GM23338 (cell line): ENCODE results near the gene CPAMD8. TPM values are rescaled to one million over a fixed set of nuclear protein-coding genes. Genes with fewer than 3 reads are reported as not detected.

Source experiments
- ATAC-seq: fragments of 200-7000 bp; cut with Tn5 transposase; 3 replicates; pipeline ENCODE4 v1.9.1; 2020
- DNase-seq: peaks from one replicate; pipeline ENCODE4 v3.0.0-alpha.2; 2015; ENCODE audit warnings: low spot score
- H2AFZ ChIP-seq: fragments of 200-600 bp; sonication (generic); 2 replicates; pipeline ENCODE4 v1.8.0; 2016; ENCODE audit warnings: antibody characterized with exemption, mild to moderate bottlenecking, moderate library complexity
- H3F3A ChIP-seq: fragments of 200-600 bp; sonication (generic); replicated peaks from 2 replicates; pipeline ENCODE4 v1.8.0; 2017; ENCODE audit warnings: antibody characterized with exemption, mixed run types, low read depth
- H3K27ac ChIP-seq: fragments of 200-600 bp; sonication (generic); 2 replicates; pipeline ENCODE4 v1.6.1; 2016; ENCODE audit warnings: low read depth
- H3K27me3 ChIP-seq: fragments of 200-600 bp; sonication (generic); 2 replicates; pipeline ENCODE4 v1.8.0; 2016; ENCODE audit warnings: mild to moderate bottlenecking, mixed run types, moderate library complexity; ENCODE audit not compliant: insufficient read depth
- H3K36me3 ChIP-seq: fragments of 200-600 bp; sonication (generic); 2 replicates; pipeline ENCODE4 v1.8.0; 2016; ENCODE audit warnings: mild to moderate bottlenecking; ENCODE audit not compliant: insufficient read depth
- H3K4me1 ChIP-seq: fragments of 200-600 bp; sonication (generic); 2 replicates; pipeline ENCODE4 v1.8.0; 2016; ENCODE audit warnings: mild to moderate bottlenecking, moderate library complexity; ENCODE audit not compliant: insufficient read depth
- H3K4me2 ChIP-seq: fragments of 200-600 bp; sonication (generic); 2 replicates; pipeline ENCODE4 v1.7.1; 2017; ENCODE audit warnings: mixed run types
- H3K4me3 ChIP-seq: fragments of 200-600 bp; sonication (generic); 2 replicates; pipeline ENCODE4 v1.6.1; 2016; ENCODE audit warnings: mixed run types
- H3K79me2 ChIP-seq: fragments of 200-600 bp; sonication (generic); replicated peaks from 2 replicates; pipeline ENCODE4 v1.8.0; 2017; ENCODE audit warnings: mild to moderate bottlenecking; ENCODE audit not compliant: insufficient read depth
- H3K9me2 ChIP-seq: fragments of 200-600 bp; sonication (generic); 2 replicates; pipeline ENCODE4 v1.8.0; 2017; ENCODE audit not compliant: insufficient read depth
- H4K20me1 ChIP-seq: fragments of 200-600 bp; sonication (generic); replicated peaks from 2 replicates; pipeline ENCODE4 v1.8.0; 2017; ENCODE audit warnings: mild to moderate bottlenecking; ENCODE audit not compliant: insufficient read depth
- H3K27ac Mint-ChIP-seq: 2 replicates; pipeline ENCODE4 v1.8.0; 2020; ENCODE audit warnings: inconsistent platforms, mild to moderate bottlenecking, moderate library complexity, mixed read lengths
- H3K27me3 Mint-ChIP-seq: 3 replicates; pipeline ENCODE4 v1.8.0; 2022; ENCODE audit warnings: low read depth, mild to moderate bottlenecking, moderate library complexity, mixed read lengths, inconsistent platforms; ENCODE audit not compliant: insufficient read depth, poor library complexity
- H3K36me3 Mint-ChIP-seq: 3 replicates; pipeline ENCODE4 v1.8.0; 2021; ENCODE audit warnings: low read depth, mild to moderate bottlenecking, inconsistent platforms, moderate library complexity, mixed read lengths
- H3K4me1 Mint-ChIP-seq: 3 replicates; pipeline ENCODE4 v1.8.0; 2020; ENCODE audit warnings: mild to moderate bottlenecking, inconsistent platforms, mixed read lengths
- H3K4me3 Mint-ChIP-seq: 3 replicates; pipeline ENCODE4 v1.8.0; 2021; ENCODE audit warnings: moderate library complexity, mild to moderate bottlenecking, inconsistent platforms, mixed read lengths
- H3K9me3 Mint-ChIP-seq: 3 replicates; pipeline ENCODE4 v1.8.0; 2020; ENCODE audit warnings: moderate library complexity, mild to moderate bottlenecking, inconsistent platforms, mixed read lengths
- CREB1 ChIP-seq: fragments of 250-450 bp; sonication (Bioruptor Pico); IDR thresholded peaks from 2 replicates; pipeline ENCODE4 v1.5.0; 2020; ENCODE audit warnings: low read depth, mild to moderate bottlenecking, moderate library complexity
- CTCF ChIP-seq, 2 experiments: fragments of 200-600 bp in 1 of 2; sonication (generic) in 1 of 2; conservative IDR thresholded peaks; 2 replicates each; pipeline versions ENCODE4 v1.5.1 to v1.6.1; 2016 to 2017; ENCODE audit warnings: antibody characterized with exemption in 2 of 2, low read depth in 2 of 2, mild to moderate bottlenecking in 2 of 2, moderate library complexity in 1 of 2
- ETS1 ChIP-seq: IDR thresholded peaks from 2 replicates; pipeline ENCODE4 v1.6.1; 2016; ENCODE audit warnings: antibody characterized with exemption
- EZH2 ChIP-seq: fragments of 200-600 bp; sonication (generic); IDR thresholded peaks from one replicate; pipeline ENCODE4 v1.8.0; 2017; ENCODE audit warnings: antibody characterized with exemption, mild to moderate bottlenecking, low read depth; ENCODE audit not compliant: unreplicated experiment
- EZH2phosphoT487 ChIP-seq: fragments of 200-600 bp; sonication (generic); IDR thresholded peaks from one replicate; pipeline ENCODE4 v1.8.1; 2018; ENCODE audit warnings: antibody characterized with exemption; ENCODE audit not compliant: unreplicated experiment
- JUNB ChIP-seq: IDR thresholded peaks from one replicate; pipeline ENCODE4 v1.6.1; 2016; ENCODE audit warnings: antibody characterized with exemption; ENCODE audit not compliant: unreplicated experiment
- NANOG ChIP-seq: IDR thresholded peaks from 2 replicates; pipeline ENCODE4 v1.6.1; 2016; ENCODE audit warnings: antibody characterized with exemption, borderline replicate concordance
- POLR2AphosphoS5 ChIP-seq: IDR thresholded peaks from 2 replicates; pipeline ENCODE4 v1.6.1; 2016; ENCODE audit warnings: antibody characterized with exemption, low read depth
- REST ChIP-seq: IDR thresholded peaks from one replicate; pipeline ENCODE4 v1.6.1; 2018; ENCODE audit warnings: antibody characterized with exemption; ENCODE audit not compliant: unreplicated experiment
- STAT1 ChIP-seq: IDR thresholded peaks from one replicate; pipeline ENCODE4 v1.6.1; 2016; ENCODE audit warnings: antibody characterized with exemption; ENCODE audit not compliant: unreplicated experiment
- ZNF114 ChIP-seq: fragments of 250-450 bp; sonication (Bioruptor Pico); IDR thresholded peaks from 2 replicates; pipeline ENCODE4 v1.5.0; 2020; ENCODE audit warnings: mild to moderate bottlenecking, moderate library complexity
- ZNF331 ChIP-seq: fragments of 250-450 bp; sonication (Bioruptor Pico); IDR thresholded peaks from 2 replicates; pipeline ENCODE4 v1.5.0; 2020; ENCODE audit warnings: low read depth, mild to moderate bottlenecking, moderate library complexity
- ZNF462 ChIP-seq: fragments of 250-450 bp; sonication (Bioruptor Pico); IDR thresholded peaks from 2 replicates; pipeline ENCODE4 v1.5.0; 2020; ENCODE audit warnings: mild to moderate bottlenecking, moderate library complexity
- polyA plus RNA-seq: library from polyadenylated mRNA; unstranded; fragments of >200 nt; fragmentation: Nextera tagmentation; extraction: Ambion mirVana; gene quantifications from 2 replicates; pipeline ENCODE4 v1.2.1, GENCODE V29; 2016
- total RNA-seq: library from RNA; depleted of rRNA; stranded (reverse); fragments of >200 nt; shearing (Covaris generic); gene quantifications from 2 replicates; pipeline ENCODE4 v1.2.3, GENCODE V29; 2014

CPAMD8 gene
- total and polyA plus RNA-seq, 2 experiments from 2014 or later = 4.4 to 11.8 TPM

GRCh38 chr19:16893686-16893989 lies 133.0 kb downstream of the CPAMD8 start:
- peaks cover 18% of the 10 kb centered on the region for H3K27me3 Mint-ChIP-seq
- no peaks in the 10 kb centered on the region for H3K9me3 Mint-ChIP-seq
- Histone ChIP-seq H3K27ac (no peak overlapping the region), H2AFZ (no peak overlapping the region), H3K27me3 (peaks cover 12% of the 10 kb centered on the region), H3K79me2 (no peaks in the 10 kb centered on the region), H3K4me1 (peaks cover 3% of the 10 kb centered on the region), H3F3A (no peaks in the 10 kb centered on the region), H3K4me3 (no peak overlapping the region), H3K4me2 (no peak overlapping the region), H3K9me2 (no peaks in the 10 kb centered on the region), H4K20me1 (no peaks in the 10 kb centered on the region), H3K36me3 (no peaks in the 10 kb centered on the region)
- no peak overlapping the region for H3K4me3 Mint-ChIP-seq
- H3K27ac Mint-ChIP-seq = no peak overlapping the region
- peaks cover 7% of the 10 kb centered on the region; the same call in 2 of the 3 replicates for H3K4me1 Mint-ChIP-seq
- TF ChIP-seq NANOG (no peak), REST (no peak), JUNB (no peak), EZH2 (no peak), ZNF114 (CRISPR knock-in tag) (no peak), ZNF331 (no peak), POLR2AphosphoS5 (no peak), STAT1 (no peak), ZNF462 (no peak), EZH2phosphoT487 (no peak), ETS1 (no peak), CTCF (conservative IDR thresholded peaks at IDR 0.05; ENCODE audit: low read depth in 2 of 2) (no peak), CREB1 (CRISPR knock-in tag) (no peak)
- DNase-seq (no peak), ATAC-seq (no peak)
- H3K36me3 Mint-ChIP-seq = no peaks in the 10 kb centered on the region
